Right hindlimb (tissue), 1 donor: ENCODE results near the gene FOXL1.
A peak's percentile ranks its signal among the peaks of the same experiment; 100 is the strongest.
"Not testable (repeated sequence)": the region's sequence is repeated elsewhere in the genome, so short reads cannot be mapped to it uniquely, and the experiment has no call there.

Experiments
- DNase-seq: peaks from one replicate; pipeline ENCODE4 v3.0.0-alpha.2; 2018

The FOXL1 gene

DNA sequence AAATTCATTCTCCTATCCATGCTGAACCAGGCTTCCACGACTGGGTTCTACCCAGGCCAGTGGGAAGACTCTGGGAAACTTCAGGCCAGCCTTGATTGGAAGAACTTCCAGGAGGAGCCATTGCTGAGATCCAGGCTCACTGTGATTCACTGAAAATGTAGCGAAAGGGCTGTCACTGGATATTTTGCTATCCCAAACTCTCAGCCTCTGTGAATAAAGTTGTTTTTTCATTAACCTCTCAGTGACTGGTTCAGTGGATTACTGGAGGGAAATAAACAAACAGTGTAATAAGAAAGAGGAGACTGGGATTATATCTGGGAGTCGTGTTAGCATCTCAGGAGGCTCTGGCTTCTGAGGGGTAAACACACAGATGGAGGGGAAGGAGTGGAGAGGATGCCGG is 3.1 kb downstream of the FOXL1 start:
- DNase-seq = no peak

DNA sequence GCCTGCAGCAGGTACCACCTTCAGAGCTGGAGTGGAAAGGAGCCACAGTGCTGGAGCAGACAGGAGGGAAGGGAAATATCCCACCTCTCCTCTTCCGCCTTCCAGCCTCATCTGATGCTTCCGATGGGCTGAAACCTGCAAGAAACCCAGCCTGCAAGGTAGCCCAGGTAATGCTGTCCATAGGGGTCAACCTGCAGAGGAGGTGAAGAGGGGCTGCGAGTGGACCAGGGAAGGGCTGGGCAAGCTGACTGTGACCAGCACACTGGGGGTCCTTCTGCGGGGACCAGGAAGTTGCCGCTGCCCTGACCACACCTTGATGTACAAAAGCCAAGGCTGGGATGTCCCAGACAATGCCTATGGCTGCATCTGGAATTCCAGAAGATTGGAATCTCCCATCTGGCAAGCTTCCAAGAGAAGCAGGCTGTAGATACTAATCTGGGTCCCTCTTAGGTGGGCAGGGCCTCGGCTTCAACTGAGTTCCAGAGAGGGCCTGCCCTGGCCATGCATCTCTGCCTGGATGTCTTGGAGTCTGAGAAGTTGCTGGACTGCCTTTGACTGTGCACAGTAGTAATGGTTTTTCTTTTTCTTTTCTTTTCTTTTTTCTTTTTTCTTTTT is 5.8 kb downstream of the FOXL1 start:
- no peak for DNase-seq

DNA sequence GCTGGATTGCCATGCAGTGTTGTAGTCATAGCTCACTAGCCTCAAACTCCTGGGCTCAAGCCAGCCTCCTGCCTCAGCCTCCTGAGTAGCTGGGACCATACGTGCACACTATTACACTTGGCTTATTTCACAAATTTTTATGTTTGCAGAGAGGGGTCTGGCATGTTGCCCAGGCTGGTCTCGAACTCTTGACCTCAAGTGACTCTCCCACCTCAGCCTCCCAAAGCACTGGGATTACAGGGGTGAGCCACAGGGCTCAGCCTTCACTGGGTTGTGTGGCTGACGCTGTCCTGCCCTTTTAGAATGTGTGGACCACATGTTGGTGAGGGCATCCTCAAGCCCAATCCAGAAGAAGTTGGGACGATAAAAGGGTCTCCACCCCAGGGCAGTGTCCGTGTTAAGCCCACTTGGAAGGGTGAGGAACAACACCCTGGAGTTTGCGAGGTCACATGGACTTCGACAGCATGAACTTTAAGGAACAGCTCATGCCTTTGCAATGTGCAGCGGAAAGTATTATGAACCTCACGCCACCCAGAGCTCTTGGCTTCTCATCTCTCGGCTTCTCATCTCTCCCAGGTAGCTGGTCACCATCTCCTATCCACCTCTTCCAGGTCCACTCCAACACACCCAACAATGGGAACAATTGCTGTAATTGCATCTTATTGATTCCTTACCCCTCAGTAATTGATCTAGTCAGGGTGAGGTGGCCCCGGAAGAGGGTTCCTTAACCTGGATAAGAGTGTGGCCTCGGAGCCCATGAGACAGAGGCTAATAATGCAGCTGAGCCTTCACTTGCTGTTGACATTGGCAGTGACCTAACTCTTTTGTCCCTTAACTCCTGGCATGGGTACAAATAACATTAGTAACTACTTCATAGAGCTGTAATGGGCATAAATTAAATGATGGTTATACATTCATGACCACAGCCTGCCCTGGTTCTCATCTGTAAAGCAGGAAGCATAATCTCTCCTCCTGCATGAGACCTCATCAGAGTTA is 6.7 kb downstream of the FOXL1 start:
- DNase-seq = no peak

DNA sequence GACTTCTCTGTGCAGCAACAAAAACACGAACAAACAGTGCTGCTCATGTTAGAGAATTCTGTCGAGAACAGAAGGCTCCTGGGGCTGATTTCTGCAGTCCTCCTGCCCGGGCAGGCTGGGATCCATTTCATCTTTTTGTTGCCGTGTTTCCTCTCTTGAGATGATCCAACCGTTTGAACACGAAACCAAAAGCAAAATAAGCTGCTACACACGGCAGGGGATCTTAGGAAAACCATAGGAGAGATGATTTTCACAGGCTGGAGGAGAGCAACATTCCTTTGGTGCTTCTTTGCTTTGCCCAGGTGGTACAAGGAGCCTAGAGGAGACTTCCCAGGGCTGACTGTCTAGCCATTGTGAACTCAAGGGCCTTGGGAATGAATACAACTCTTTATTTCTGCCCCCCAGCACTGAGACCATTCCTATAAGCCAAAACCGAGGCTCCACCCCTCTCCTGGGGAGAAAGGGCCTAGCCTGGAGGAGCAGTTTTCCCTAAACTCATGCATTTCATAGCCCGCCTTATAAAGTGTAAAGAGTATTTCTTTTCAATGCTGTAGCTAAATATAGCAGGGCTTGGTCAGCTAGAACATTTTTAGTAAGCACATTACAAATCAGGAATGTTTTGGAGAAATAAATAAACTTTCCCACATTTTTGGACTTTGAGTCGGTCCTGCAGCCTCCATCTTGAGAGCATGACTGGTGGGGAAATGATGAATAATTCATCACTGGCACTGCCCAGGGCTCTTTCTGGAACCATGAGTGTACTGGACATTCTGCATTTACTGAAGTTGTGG is 7.7 kb downstream of the FOXL1 start:
- DNase-seq = no peak

GRCh38 chr16:86587487-86587886 is 9.1 kb downstream of the FOXL1 start:
- DNase-seq = no peak

DNA sequence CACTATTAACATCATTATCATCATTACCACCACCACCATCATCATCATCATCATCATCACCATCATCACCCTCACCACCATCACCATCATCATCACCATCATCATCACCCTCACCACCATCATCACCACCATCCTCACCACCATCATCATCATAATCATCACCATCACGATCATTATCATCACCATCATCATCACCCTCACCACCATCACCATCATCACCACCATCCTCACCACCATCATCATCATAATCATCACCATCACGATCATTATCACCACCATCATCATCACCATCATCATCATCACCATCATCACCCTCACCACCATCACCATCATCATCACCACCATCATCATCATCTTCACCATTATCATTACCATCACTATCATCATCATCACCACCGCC is 9.6 kb downstream of the FOXL1 start:
- DNase-seq = not testable (repeated sequence)

- DNase-seq = no peak
Measured at GRCh38 chr16:86590501-86591144, 12.3 kb downstream of the FOXL1 start.

GRCh38 chr16:86591270-86591669 is 12.9 kb downstream of the FOXL1 start:
- no peak for DNase-seq

DNA sequence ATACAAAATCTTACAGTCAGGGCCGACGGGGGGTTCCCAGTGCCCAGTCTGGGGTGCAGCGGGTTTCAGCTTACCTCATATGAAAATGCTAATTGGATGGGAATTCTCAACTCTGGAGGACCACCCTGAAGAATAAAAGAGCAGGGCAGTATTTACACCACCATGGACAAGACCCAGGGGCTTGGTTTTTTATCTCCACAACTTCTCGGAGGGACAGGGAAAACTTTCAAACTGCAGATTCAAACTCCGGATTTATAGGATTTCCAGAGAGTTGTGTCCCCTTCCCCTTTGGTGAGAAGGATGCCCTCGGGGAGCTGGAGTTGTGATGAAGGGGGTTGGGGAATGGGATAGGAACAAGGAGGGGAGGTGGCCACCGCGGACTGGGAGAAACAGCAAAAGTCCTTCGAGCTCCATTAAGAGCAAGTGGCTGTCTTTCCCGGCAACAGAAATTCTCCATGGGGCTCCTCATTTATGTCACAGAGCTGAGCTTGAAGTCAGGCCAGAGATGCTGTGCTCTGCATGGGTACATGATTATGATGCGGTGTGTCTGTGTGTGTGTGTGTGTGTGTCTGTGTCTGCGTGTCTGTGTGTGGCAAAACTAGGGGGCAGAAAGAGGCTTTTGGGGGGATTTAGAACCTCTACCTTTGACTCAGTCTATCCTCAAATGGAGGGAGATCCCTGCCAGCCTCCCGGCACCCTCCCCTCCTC is 15.7 kb downstream of the FOXL1 start:
- DNase-seq = no peak

DNA sequence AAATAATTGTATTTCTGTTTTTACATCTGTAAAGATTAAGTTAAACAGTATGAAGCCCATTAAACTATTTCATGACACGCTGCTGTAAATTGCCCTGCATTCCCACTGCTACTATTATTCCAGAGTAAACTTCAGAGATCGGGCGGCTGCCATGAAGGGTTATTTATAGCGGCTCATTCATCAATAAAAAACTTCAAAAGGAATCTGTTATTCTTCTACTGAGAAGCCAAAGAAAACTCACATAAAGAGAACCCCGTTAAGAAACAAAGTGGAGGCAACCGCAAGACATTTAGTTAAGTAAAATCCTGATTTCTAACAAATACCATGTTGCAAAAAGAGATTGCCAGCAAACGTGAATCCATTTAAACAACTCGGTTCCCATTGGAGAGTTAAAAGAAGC is 16.4 kb downstream of the FOXL1 start:
- DNase-seq = no peak

DNA sequence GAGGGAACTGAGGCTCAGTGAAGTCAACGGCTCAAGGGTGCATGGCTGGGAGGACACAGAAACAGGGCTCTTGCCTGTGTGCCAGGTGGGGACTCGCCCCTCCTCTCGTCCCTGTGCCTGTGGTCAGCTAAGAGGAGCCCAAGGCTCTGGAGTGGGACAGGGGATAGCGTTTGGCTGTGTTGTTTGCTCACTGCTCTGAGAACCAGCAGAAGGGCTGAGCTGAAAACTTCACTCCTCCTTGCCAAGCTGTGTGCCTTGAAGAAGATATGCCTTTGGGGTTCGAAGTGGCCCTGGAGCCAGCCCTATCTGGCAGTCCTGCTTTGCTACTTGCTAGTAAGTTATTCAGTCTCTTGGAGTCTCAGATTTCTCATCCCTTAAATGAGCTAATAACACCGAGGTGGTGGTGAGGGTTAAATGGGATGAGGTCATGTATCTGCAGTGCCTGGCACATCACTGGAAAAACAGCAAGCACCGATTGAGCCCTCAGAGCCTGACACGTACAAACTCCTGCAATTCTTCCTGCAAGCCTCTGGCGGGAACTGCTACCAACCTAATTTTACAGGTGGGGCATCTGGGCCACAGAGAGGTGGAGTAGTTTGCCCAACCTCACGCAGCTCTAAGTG is 17.7 kb downstream of the FOXL1 start:
- no peak for DNase-seq

- DNase-seq = no peak
Measured at GRCh38 chr16:86597126-86597879, 19.0 kb downstream of the FOXL1 start.

GRCh38 chr16:86597880-86598606 is 19.7 kb downstream of the FOXL1 start:
- DNase-seq = peak; percentile 48

DNA sequence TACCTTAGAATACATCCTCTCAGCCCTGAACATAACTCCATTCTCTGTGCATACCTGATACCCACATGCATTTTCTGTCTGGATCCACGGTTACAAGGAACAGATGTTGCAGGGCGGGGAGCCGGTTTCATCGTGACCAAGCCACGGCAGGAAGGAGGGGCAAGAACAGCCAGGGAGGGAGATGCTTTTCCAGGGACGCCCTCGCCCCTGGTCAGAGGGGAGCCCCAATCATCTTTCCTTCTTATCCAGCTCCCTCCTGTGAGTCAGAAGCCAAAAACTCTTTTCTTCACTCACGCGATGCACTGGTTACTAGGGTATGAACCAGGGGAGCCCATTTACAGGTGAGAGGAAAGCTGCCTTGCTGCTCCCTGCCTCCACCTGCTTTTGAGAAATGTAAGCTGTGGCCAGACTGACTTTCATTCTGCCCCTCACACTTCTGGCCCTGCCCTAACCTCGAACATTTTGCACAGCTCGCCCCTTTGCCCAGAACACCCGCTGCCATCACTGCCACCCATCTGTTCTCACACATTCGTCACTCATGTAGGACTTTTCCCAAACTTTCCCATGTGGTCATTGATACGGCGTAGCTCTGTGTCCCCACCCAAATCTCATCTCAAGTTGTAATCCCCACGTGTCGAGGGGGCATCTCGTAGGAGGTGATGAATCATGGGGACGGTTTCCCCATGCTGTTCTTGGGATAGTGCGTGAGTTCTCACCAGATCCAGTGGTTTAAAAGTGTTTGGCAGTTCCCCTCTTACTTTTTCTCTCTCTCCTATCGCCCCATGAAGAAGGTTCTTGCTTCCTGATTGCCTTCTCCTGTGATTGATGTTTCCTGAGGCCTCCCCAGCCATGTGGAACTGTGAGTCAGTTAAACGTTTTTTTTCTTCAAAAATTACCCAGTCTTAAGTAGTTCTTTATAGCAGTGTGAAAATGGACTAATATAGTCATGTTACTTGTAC is 20.5 kb downstream of the FOXL1 start:
- DNase-seq = no peak

DNA sequence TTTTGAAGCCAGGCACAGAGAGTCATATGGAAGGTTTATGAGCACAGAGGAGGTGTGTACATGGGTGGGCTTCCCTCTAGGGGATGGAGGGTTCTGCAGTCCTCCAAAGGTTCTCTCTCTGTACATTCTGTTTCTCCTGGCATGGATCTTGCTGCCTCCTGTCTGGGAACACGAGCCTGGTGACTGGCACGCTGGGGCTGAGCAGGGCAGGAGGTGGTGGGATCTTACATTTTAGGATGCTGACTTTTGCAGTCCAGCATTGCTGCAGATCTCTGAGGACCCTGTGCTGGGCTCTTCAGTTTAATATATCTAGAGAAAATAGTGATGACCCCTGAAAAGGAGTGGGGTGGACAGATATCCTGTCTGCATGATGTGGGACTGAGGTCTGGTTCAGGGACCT is 23.0 kb downstream of the FOXL1 start:
- DNase-seq = no peak

DNA sequence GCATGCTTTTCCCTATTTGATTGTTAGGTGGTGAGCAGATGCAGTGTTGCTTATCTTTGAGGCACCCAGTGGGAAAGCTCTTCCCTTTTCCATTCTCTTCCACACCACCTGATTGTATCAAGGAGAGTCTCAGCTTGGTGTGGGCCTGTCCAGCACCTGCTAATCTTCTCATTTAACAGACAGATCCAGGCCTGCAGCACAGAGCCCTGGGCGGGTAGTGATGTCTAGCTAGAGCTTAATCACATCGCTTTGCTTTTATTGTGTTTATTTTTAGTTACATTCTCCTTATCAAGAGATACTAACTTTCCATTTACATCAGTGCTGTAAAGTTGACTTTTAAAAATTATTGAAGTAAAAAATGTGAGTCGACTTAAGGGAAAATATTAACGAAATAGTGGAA is 24.2 kb downstream of the FOXL1 start:
- no peak for DNase-seq

DNA sequence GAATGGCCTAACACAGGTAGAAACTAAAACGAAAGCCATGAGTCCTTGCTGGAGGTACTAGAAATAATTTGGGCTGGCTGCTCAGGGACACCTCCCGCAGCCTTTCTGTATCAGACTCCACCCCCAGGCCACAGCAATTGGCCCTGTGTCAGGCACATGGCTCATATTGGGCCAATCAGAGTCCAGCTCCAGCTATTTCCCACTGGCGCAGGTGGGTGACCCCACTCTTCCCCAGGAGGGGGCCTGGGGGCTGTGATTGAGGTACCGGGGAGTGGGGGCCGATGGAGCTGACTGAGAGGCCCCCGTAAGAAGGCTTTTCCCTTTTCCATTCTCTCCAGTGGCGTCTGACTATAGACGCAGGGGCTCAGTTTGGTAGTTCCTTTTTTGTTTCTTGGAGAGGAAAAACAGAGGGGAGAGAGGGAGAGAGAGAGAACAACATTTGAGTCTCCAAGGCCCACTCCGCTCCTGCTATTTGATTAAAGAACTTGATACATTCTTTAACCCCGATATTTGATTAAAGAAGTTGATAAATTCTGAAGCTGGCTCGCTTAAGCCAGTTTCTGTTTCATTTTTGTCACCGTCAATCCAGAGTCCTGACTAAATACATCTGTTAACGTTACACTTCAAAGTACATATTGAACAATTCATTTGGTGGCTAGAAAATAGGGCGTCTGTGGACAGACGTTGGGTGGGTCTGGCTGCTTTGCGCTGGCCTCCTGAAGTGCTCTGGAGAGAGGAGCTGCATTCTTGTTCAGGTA is 26.3 kb downstream of the FOXL1 start:
- no peak for DNase-seq

- no peak for DNase-seq
Measured at GRCh38 chr16:86605950-86606349, 27.6 kb downstream of the FOXL1 start.
